Renal cortical epithelial cell (primary cell): ENCODE data around the gene OTOG. TPM values are rescaled to one million over a fixed set of nuclear protein-coding genes. Genes with fewer than 3 reads are reported as not detected.
A peak's percentile ranks its signal among the peaks of the same experiment; 100 is the strongest.

Experiments used
- DNase-seq: peaks from one replicate; pipeline ENCODE4 v3.0.0-alpha.2; 2011; ENCODE audit warnings: low read depth
- total RNA-seq: library from RNA; depleted of rRNA; stranded (reverse); fragments of >200 nt; gene quantifications from 2 replicates; pipeline ENCODE4 v1.2.3, GENCODE V29; 2014

OTOG gene
- total RNA-seq, 1 donor from 2014 or later = not detected

GRCh38 chr11:17581036-17581731, 34.1 kb downstream of the OTOG start:
- no peak for DNase-seq

- DNase-seq = no peak
Measured at GRCh38 chr11:17581732-17582053, 34.6 kb downstream of the OTOG start.

- DNase-seq = no peak
Measured at GRCh38 chr11:17585911-17586695, 39.0 kb downstream of the OTOG start.

- DNase-seq = no peak
Measured at GRCh38 chr11:17588166-17588565, 41.1 kb downstream of the OTOG start.

- no peak for DNase-seq
Measured at GRCh38 chr11:17588721-17589120, 41.7 kb downstream of the OTOG start.

- no peak for DNase-seq
Measured at GRCh38 chr11:17590463-17590862, 43.4 kb downstream of the OTOG start.

GRCh38 chr11:17591293-17591692, 44.2 kb downstream of the OTOG start:
- DNase-seq = no peak

- DNase-seq = no peak
Measured at GRCh38 chr11:17593466-17594245, 46.6 kb downstream of the OTOG start.

GRCh38 chr11:17594686-17595192, 47.7 kb downstream of the OTOG start:
- no peak for DNase-seq

- DNase-seq = no peak
Measured at GRCh38 chr11:17595526-17596309, 48.7 kb downstream of the OTOG start.

- no peak for DNase-seq
Measured at GRCh38 chr11:17596310-17596669, 49.2 kb downstream of the OTOG start.

- DNase-seq = no peak
Measured at GRCh38 chr11:17596711-17597110, 49.7 kb downstream of the OTOG start.

GRCh38 chr11:17597770-17598169, 50.7 kb downstream of the OTOG start:
- DNase-seq = no peak

GRCh38 chr11:17598700-17599459, 51.8 kb downstream of the OTOG start:
- peak; percentile 35 for DNase-seq

GRCh38 chr11:17599460-17599925, 52.4 kb downstream of the OTOG start:
- no peak for DNase-seq

- DNase-seq = no peak
Measured at GRCh38 chr11:17600316-17601255, 53.5 kb downstream of the OTOG start.

- no peak for DNase-seq
Measured at GRCh38 chr11:17601256-17601671, 54.2 kb downstream of the OTOG start.

- no peak for DNase-seq
Measured at GRCh38 chr11:17601676-17602075, 54.6 kb downstream of the OTOG start.

GRCh38 chr11:17602105-17603001, 55.3 kb downstream of the OTOG start:
- DNase-seq = no peak
